ENCODE results near the gene CKS1B.

The CKS1B gene

DNA sequence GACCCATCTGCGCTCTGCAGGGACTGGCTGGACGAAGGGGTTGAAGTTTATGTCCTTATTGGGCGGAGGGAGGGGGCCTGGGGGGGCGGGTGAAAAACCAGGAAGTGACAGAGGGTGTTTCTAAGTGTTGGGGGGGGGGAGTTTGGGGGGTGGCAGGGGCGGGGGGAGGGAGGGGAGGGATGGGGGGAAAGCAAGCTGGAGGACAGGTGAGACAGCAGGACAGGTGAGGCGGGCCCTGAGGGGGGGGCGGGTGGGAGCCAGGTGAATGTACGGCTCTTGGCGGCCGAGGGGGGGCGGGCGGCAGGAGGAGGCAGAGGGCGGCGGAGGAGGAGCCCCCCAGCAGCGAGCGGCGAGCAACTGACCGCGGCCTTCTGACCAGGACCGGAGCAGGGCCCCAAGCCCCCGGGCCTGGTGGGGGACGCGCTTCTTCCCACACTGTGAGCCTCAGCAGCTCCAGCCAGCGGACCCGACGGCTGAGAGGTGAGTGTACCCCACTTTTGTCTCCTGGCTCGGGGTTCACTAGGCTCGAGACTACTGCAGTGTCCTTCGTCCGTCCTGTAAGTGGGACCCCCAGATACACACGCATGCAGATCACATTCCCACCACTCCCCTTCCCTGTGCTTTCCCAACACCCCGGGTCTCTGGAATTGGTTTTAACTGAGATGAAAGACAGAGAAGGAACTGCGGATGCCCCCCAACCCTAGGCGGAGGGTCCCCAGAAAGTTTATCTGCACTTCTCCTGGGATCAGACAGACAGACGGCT, 28.2 kb downstream of the CKS1B start, which contains the start of gene ZBTB7B:
TSS of gene ZBTB7B (plus strand) at position 339 of the 763 bp plus-strand sequence. CDS start 11,859 bp downstream, outside the sequence.
- H3K27me3 ChIP-seq (ENCODE audit: insufficient read depth, low read depth, severe bottlenecking): no peaks in the 10 kb centered on the region
- H3K9me3 ChIP-seq (ENCODE audit: severe bottlenecking): no peaks in the 10 kb centered on the region
- peak within 1 kb of the TSS; percentile 73 for H3K4me3 ChIP-seq (ENCODE audit: low read depth, low read length)
- TF ChIP-seq, protein P1, sequence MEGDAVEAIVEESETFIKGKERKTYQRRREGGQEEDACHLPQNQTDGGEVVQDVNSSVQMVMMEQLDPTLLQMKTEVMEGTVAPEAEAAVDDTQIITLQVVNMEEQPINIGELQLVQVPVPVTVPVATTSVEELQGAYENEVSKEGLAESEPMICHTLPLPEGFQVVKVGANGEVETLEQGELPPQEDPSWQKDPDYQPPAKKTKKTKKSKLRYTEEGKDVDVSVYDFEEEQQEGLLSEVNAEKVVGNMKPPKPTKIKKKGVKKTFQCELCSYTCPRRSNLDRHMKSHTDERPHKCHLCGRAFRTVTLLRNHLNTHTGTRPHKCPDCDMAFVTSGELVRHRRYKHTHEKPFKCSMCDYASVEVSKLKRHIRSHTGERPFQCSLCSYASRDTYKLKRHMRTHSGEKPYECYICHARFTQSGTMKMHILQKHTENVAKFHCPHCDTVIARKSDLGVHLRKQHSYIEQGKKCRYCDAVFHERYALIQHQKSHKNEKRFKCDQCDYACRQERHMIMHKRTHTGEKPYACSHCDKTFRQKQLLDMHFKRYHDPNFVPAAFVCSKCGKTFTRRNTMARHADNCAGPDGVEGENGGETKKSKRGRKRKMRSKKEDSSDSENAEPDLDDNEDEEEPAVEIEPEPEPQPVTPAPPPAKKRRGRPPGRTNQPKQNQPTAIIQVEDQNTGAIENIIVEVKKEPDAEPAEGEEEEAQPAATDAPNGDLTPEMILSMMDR (IDR thresholded peaks at IDR 0.05; ENCODE audit: low read depth, low read length): no peak
- H3K36me3 ChIP-seq: peaks cover 17% of the 10 kb centered on the region
- H3K27ac ChIP-seq: peak within 1 kb of the TSS; percentile 99
- DNase-seq: no peak

DNA sequence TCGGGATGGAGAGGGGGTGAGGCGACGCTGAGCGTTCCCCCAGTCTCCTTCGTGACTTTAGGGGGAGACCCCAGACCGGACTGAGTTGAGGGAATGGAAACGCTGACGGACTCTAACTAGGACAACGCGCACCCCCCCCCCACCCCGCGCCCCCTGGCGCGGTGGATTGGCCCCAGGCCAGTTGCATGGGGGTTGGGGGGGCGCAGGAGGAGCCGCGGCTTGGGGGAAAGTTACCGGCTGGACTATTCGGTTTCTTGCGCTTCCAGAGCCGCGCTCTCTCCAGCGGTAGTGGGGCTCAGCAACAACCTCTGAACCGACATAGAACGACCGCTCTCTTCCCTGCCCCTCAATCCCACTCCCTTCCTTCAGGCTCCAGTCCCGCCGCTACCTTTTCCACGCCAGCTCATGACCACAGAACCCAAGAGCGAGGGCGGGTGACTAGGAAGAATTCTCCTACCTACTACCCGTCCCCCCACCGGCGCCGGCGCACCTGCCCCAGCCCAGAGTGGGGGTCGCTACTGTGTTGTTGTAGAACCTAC, 28.8 kb downstream of the CKS1B start:
- TF ChIP-seq, protein P1 (IDR thresholded peaks at IDR 0.05; ENCODE audit: low read depth, low read length): no peak
- peak overlapping the region; percentile 75 for H3K27ac ChIP-seq
- DNase-seq: peak; percentile 77

DNA sequence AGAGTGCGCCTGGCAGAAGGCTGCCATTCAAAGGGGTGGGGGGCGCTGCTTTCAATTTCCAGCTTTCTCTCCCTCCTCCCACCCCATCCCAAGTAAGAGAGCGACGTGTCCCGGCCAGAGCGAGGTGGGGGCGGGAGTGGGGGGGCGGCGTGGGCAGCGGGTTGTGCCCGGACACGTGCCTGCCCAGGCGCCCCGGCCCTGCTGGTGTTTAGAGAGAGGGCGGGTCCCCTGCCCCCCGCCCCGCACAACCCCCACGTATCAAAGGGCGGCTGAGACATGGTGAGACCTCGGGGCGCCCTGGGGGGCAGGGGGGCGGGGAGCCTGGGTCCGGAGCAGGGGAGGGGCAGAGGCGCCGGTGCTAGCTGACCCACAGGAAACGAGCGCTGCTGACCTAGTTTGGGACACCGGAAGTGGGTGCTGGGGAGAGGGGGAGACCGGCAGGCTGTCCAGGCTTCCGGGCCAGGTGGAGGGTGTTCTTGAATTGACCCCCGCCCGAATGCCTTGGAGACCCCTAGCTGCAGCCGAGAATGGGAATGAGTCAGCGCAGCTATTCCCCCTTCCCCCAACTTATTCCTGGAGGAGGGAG, 29.4 kb downstream of the CKS1B start:
- DNase-seq: peak; percentile 92
- H3K4me3 ChIP-seq (ENCODE audit: low read depth, low read length): peak overlapping the region; percentile 73
- peaks cover 17% of the 10 kb centered on the region for H3K36me3 ChIP-seq
- no peaks in the 10 kb centered on the region for H3K9me3 ChIP-seq (ENCODE audit: severe bottlenecking)
- peak overlapping the region; percentile 75 for H3K27ac ChIP-seq
- no peaks in the 10 kb centered on the region for H3K27me3 ChIP-seq (ENCODE audit: insufficient read depth, low read depth, severe bottlenecking)
- TF ChIP-seq, protein P1 (IDR thresholded peaks at IDR 0.05; ENCODE audit: low read depth, low read length): no peak

More for the DNA sequence above, 28.8 kb downstream of the CKS1B start:
- H3K27me3 ChIP-seq (ENCODE audit: insufficient read depth, low read depth, severe bottlenecking): no peaks in the 10 kb centered on the region
- H3K36me3 ChIP-seq: peaks cover 17% of the 10 kb centered on the region
- H3K4me3 ChIP-seq (ENCODE audit: low read depth, low read length): peak overlapping the region; percentile 73
- no peaks in the 10 kb centered on the region for H3K9me3 ChIP-seq (ENCODE audit: severe bottlenecking)

DNA sequence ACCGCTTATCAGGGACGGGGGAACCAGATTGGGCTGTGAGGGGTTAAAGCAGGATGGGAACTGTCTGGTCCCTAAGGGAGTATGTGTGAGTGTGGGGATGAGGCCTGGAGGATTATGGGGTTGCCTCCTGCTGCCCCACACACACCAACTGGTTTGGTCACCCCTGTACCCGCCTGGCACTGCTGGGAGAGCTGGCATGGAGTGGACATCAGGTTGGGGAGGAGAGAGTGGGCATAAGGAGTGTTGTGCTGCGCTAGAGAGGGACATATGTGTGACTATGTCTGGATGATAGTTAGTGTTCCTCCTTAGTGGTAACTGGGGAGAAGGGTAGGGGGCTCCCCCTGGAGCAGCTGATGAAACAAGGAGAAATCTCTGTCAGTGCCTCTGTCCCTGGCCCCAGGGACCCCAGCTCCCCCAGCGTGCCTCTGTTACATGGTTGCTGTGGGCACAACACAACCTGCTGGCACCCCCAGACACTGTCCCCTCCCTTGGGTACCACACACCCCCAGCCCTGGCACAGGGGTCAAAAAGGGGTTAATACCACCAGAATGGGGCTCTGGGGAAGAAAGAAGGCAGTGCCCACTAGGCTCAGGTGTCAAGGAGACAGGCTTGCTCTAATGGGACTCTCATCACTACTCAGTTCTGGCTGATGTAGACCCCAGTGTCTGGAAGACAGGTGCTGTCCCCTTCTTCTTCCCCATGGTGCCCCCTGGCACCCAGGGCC, 30.0 kb downstream of the CKS1B start:
- TF ChIP-seq, protein P1 (IDR thresholded peaks at IDR 0.05; ENCODE audit: low read depth, low read length): no peak
- DNase-seq: peak; percentile 36

DNA sequence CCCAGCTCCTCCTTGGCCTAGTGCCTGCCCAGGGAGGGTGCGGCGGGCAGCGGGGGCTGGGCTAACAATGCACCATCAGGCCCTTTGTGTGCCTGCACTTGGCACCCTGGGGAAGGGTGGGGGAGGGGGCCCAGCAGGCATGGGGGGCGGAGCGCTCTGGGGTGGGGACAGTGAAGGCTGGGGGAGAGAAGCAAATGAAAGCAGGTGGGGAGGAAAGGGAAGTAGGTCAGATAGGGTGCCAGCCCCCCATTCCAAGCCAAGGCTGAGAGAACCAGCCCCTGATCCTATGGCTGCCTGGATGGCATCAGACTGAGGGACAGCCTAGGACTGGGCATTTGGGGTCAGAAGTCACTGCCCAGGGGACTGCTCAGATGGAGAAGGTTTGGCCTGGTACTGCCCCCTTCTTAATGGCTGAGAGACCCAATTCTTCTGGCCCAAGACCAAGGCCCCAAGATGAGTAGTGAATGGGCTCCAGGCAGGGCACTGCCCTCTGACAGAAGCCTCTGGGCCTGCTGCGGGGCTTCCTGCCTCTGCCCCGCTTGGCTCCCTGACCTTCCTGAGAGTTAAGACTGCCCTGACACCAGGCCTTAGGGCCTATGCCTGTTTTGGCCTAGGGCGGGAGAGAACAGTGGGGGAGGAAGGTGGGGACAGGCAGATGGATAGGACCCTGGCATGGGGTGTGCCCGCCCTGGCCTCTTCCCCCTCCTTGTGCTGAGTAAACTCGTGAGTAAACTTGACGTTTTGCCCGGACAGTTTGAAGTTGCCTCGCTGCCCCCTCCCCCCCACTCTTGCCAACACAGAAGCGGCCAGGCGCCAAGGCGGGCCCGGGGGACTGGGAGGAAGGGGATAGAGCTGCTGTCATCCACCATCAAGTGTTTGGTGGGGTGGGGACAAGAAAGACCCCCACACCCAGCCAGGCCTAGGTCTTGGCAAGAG, 30.9 kb downstream of the CKS1B start:
- no peaks in the 10 kb centered on the region for H3K9me3 ChIP-seq (ENCODE audit: severe bottlenecking)
- peaks cover 17% of the 10 kb centered on the region for H3K36me3 ChIP-seq
- H3K27me3 ChIP-seq (ENCODE audit: insufficient read depth, low read depth, severe bottlenecking): no peaks in the 10 kb centered on the region
- no peak overlapping the region for H3K4me3 ChIP-seq (ENCODE audit: low read depth, low read length)
- TF ChIP-seq, protein P1 (IDR thresholded peaks at IDR 0.05; ENCODE audit: low read depth, low read length): no peak
- H3K27ac ChIP-seq: peak overlapping the region; percentile 75
- DNase-seq: no peak

More for the DNA sequence above, 30.0 kb downstream of the CKS1B start:
- Histone ChIP-seq H3K36me3 (peaks cover 17% of the 10 kb centered on the region), H3K9me3 (ENCODE audit: severe bottlenecking) (no peaks in the 10 kb centered on the region), H3K4me3 (ENCODE audit: low read depth, low read length) (peak overlapping the region; percentile 73), H3K27me3 (ENCODE audit: insufficient read depth, low read depth, severe bottlenecking) (no peaks in the 10 kb centered on the region), H3K27ac (peak overlapping the region; percentile 75)

Data from WERI-Rb-1 (cell line).